ENCODE data around the gene PANK2.
"Not testable (repeated sequence)": the region's sequence is repeated elsewhere in the genome, so short reads cannot be mapped to it uniquely, and the experiment has no call there.

PANK2 gene

DNA sequence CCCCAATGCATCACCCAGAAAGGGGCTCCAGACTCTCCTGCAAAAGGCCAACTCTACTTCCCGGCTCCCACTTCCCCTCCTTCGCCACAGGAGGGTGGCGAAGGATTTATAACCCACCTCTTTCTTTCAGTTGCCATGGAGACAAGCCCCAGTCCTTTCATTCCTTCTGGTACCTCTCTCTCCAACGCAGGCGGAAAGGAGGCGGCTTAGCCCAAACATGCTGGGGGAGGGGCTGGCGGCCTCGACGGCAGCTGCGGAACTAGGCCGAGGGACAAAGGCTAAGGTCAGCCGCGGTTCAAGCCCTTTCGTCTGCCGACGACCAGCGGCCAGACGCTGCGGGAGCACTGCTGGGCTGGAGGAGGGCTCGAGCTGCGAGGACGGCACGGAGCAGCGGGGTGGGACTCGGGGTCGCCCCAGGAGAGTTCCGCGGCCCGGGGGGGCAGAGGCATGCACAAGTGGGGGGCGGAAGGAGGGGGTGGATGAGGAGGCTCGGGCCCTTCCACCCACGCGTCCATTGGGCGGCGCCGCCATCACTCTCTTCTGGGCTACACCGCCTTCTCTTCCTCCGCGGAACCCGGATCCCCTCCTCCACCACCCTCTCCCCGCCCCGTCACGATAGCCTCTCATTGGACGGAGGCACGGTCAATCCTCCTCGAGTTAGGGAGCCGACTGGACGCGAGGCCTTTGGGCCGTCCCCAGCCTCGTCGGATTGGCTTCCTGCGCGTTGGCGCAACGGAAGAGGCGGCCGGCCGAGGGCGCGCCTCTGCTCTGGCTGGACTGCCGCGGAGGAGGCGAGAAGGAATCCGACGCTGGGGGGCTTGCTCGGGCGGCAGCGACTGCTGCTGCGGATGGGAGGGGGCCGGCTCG lies at the start of gene PANK2:
TSS of gene PANK2 (plus strand) at position 766 of the 867 bp plus-strand sequence.
- peak; percentile 95 for DNase-seq (ENCODE audit: low read depth)

DNA sequence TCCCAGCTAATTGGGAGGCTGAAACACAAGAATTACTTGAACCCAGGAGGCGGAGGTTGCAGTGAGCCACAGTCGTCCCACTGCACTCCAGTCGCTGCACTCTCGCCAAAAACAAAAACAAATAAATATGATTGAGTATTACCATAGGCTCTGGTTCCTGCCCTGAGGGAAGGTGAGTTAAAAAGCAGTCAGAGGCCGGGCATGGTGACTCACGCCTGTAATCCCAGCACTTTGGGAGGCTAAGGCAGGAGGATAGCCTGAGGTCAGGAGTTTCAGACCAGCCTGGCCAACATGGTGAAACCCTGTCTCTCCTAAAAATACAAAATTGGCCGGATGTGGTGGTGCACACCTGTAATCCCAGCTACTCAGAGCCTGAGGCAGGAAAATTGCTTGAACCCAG lies 49.0 kb upstream of the PANK2 start:
- DNase-seq (ENCODE audit: low read depth) = not testable (repeated sequence)

DNA sequence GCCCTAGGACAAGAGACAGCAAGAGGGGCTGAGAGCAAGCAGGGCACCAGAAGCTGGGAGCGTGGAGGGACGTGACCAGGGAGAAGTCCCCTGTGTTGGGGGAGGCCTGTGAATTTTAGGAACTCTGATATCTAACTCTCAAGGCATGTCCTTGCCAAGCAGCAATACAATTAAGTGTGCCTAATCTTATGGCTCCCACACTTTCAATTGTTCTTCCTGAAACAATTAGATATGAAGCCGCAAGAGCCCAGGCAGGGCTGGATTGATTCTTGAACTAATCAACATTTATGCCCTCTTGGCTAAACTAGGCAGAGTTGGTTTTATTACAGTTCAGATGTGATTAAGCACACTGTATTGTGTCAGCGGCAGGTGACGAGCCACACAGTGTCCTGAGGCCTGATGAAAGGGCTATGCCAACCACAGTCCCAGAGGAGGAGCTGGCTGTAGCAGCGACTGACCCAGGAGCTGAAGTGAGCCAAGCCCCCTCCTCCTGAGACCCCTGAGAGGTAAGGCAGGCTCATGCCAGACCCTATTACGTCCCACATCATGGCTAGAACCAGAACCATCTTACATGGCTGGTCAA lies 46.7 kb upstream of the PANK2 start:
- DNase-seq (ENCODE audit: low read depth) = no peak

DNA sequence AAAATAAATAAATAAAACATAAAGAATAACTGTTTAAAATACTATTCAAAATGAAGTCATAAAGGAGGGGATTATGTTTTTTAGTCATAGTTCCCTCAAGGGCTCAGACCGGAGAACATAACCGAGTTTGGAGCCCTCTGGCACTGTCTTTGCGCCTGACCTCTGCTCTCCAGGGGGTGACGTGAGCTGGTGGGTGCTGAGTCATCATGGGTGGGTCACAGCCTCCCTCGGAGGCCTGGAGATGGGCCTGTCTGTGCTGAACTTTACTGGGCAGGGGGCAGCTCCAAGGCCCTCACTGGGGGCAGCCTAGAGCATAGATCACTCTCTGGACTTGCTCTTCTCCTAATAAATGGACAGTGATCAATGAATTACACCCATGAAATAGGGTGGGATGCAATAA lies 45.7 kb upstream of the PANK2 start:
- no peak for DNase-seq (ENCODE audit: low read depth)

DNA sequence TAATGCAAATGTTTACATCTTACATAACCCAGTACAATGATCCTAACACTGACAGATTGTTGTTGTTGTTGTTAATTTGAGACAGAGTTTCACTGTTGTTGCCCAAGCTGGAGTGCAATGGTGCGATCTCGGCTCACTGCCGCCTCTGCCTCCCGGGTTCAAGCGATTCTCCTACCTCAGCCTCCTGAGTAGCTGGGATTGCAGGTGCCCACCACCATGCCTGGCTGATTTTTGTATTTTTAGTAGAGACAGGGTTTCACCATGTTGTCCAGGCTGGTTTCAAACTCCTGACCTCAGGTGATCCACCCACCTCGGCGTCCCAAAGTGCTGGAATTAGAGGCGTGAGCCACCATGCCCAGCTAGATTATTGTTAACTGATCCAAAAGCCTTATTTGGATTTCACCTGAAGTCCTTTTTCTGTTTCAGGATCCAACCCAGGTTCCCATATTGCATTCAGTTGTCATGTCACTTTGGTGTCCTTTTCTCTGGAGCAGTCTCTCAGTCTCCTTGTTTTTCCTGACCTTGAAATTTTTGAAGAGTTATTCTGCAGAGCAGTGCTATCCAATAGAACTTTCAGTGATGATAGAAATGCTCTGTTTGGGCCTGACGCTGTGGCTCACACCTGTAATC lies 45.1 kb upstream of the PANK2 start:
- DNase-seq (ENCODE audit: low read depth) = not testable (repeated sequence)

DNA sequence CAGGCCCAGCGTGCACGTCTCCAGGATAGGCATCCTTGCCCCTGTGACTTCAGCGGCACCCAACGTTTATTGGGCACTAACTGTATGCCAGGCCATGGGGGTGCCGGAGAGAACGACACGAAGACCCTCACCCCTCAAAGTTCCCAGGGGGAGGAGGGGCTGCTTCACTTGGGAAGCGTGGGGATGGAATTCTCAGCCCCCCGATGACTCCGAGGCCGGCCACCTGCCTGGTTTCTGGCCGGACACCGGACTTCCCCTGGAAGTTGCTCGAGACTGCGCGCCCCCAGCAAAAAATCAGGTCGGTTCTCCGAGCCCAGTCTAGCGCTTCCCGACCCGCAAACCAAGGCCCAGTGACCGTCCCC lies 42.8 kb upstream of the PANK2 start:
- DNase-seq (ENCODE audit: low read depth) = no peak

- DNase-seq (ENCODE audit: low read depth) = peak; percentile 77
Observed at GRCh38 chr20:3846740-3847428, 42.3 kb upstream of the PANK2 start, which contains the start of gene MAVS. MAVS (plus strand) TSS chr20:3846834; CDS start chr20:3854625, 7,791 bp downstream.

DNA sequence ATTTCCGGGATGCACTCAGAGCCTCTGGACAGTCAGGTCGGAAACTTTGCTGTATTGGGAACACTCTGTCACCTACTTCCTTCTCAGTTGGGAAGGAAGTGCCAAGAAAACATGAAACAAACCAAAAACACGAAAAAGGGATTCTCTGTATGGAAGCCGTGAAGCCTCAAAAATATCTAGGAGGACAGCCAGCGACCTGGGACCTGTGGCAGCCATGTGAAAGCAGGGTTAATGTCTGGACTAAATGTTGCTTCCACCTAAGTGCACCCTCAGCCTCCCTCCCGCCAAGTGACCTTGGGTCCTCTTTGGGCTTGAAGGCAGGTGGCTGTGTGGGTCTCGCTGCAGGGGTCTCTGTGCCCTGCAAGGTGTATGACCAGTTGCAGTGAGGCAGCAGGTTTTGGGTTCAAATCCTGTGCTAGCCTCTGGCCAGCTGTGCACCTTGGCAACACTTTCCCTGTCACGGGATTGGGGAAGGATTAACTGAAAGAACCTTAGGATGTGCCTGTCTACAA lies 41.7 kb upstream of the PANK2 start:
- no peak for DNase-seq (ENCODE audit: low read depth)

DNA sequence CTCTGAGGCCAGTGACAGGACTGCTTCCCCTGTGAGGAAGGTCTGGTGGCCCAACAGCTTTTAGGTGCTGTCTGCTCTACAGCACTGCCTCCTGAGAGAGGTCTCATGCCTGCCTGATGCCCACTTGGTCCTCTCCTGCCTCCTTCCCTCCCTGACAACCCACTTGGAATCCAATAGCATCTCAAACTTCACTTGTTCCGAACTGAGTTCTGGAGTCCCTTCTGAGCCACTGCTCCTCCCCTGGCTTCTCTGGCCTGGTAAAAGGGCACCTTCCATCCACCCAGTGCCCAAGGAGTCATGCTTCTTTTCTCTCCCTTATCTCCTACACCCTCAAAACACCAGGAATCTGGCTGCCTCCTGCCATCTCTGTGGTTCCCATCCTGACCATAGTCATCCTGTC lies 40.6 kb upstream of the PANK2 start:
- no peak for DNase-seq (ENCODE audit: low read depth)

GRCh38 chr20:3854462-3854871 lies 34.7 kb upstream of the PANK2 start:
- no peak for DNase-seq (ENCODE audit: low read depth)

DNA sequence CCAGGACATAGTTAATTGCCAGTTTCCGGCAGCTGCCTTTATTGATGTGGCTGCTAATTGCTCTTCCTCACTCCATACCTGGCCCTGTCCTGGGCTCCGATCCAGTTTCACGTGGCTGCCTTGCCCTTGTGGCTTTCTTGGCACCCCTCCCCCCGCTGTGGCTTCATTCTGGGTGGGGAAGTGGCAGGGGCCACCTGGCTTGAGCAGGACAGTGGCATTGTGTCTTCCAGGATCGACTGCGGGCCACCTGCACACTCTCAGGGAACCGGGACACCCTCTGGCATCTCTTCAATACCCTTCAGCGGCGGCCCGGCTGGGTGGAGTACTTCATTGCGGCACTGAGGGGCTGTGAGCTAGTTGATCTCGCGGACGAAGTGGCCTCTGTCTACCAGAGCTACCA lies 31.8 kb upstream of the PANK2 start:
- DNase-seq (ENCODE audit: low read depth) = no peak

DNA sequence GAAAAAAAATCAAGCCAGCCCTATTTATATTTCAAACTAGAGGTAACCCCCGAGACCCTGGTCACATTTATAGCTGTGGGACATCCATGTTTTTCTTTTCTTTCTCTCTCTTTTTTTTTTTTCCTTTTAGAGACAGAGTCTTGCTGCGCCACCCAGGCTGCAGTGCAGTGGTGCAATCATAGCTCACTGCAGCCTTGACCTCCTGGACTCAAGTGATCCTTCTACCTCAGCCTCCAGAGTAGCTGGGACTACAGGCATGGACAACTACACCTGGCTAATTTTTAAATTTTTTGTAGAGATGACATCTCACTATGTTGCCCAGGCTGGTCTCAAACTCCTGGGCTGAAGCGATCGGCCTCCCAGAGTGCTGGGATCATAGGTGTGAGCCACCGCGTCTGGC lies 30.5 kb upstream of the PANK2 start:
- DNase-seq (ENCODE audit: low read depth) = no peak

DNA sequence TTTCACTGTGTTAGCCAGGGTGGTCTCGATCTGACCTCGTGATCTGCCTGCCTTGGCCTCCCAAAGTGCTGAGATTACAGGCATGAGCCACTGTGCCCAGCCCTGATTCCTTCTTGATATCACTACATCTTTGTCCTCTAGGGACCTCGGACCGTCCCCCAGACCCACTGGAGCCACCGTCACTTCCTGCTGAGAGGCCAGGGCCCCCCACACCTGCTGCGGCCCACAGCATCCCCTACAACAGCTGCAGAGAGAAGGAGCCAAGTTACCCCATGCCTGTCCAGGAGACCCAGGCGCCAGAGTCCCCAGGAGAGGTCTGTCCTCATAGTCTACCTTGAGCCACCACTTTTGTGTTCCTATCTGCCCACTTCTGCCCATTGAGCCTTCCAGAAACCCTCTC lies 28.0 kb upstream of the PANK2 start:
- no peak for DNase-seq (ENCODE audit: low read depth)

DNA sequence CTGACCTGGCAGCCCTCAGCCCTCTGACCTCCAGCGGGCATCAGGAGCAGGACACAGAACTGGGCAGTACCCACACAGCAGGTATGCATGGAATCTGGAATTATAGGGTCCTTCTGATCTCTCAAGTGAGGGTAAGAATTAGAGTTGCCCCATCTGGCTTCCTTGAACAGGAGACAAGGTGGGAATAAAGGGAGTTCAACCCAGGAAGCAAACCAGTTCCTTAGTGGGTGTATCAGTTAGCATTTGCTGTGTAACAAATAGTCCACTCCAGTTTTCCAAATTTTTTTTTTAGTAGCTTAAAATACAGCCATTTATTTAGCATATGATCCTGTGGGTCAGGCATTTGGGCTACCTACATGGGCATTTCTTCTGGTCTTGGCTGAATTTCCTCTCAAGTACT lies 26.9 kb upstream of the PANK2 start:
- DNase-seq (ENCODE audit: low read depth) = no peak

DNA sequence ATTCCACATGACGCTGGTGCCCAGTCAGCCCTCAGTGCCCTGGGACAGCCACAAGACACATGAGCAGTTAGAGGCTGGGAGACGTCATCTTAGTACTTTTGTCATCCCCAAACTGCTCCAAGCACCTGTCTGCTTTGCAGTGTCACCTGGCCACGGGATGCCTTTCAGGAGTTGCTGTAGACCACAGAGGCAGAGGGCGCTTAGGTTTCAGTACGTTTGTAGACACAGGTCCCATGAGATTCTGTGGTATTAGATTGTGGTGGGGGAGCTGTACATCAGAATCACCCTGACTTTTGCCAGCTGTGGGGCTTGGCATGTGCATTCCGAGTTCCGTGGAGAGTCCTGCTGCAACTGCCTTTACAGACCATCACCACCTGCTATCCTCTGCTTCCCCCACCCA lies 25.9 kb upstream of the PANK2 start:
- no peak for DNase-seq (ENCODE audit: low read depth)

- DNase-seq (ENCODE audit: low read depth) = no peak
Observed at GRCh38 chr20:3864518-3864917, 24.7 kb upstream of the PANK2 start.

GRCh38 chr20:3865152-3865886 lies 23.9 kb upstream of the PANK2 start:
- DNase-seq (ENCODE audit: low read depth) = no peak

DNA sequence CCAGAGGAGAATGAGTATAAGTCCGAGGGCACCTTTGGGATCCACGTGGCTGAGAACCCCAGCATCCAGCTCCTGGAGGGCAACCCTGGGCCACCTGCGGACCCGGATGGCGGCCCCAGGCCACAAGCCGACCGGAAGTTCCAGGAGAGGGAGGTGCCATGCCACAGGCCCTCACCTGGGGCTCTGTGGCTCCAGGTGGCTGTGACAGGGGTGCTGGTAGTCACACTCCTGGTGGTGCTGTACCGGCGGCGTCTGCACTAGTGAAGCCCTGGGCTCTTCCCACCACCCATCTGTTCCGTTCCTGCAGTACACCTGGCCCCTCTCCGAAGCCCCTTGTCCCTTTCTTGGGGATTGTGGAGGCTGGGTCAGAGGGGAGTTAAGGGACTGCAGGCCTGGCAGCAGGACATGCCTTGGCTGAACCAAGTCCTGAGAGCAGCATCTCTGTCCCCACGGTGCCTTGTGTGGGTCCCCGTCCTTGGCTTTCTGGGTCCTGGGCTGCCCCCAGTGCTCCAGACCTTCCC lies 23.2 kb upstream of the PANK2 start:
- no peak for DNase-seq (ENCODE audit: low read depth)

DNA sequence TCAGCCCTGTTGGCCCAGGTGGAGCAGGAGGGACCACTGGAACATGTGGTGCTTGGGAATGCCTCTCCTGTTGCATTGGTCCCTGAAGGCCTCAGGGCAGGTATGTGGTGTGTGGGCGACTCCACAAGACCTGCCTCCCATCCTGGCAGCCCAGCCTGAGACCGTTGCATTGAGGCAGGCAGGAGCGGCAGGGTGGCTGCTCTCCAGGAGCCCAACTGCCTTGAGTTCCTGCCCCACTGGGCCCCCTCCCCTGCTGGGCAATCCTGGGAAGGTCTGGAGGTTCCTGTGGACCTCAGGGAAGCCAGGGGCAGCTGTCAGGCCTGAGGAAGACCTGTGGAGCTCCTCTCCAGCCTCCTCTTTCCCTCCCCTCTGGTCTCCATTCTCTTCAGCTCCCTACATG lies 22.7 kb upstream of the PANK2 start:
- no peak for DNase-seq (ENCODE audit: low read depth)

- no peak for DNase-seq (ENCODE audit: low read depth)
Observed at GRCh38 chr20:3867802-3868201, 21.4 kb upstream of the PANK2 start.

DNA sequence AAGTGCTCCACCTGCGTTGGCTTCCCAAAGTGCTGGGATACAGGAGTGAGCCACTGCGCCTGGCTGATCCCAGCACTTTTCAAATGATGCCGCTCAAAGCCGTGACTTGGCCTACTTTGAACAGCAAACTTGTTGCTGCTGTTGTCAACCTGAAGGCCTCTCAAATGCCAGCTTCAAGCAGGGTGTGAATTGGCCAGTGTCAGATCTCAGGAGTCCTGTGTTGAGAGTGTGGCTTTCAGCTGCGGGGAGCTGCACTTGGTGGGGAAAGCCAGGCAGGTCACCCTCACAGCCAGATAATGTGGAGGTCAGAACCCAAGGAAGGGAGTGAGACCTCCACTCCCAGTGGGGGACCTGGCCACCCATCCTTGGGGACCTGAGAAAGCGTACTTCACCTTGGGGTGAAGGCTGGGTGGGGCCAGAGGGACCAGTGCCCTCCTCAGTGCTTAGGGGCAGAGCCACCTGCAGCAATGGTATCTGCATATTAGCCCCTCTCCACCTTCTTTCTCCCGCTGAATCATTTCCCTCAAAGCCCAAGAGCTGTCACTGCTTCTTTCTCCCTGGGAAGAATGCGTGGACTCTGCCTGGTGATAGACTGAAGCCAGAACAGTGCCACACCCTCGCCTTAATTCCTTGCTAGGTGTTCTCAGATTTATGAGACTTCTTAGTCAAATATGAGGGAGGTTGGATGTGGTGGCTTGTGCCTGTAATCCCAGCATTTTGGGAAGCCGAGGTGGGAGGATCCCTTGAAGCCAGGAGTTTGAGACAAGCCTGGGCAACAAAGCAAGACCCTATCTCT lies 19.1 kb upstream of the PANK2 start:
- no peak for DNase-seq (ENCODE audit: low read depth)
